Transverse colon (tissue), 4 donors: ENCODE measurements around the gene KRT3. TPM values are rescaled to one million over a fixed set of nuclear protein-coding genes. Genes with fewer than 3 reads are reported as not detected.

ENCODE experiments used
- DNase-seq: peaks from one replicate; pipeline ENCODE4 v3.0.0-alpha.2; 2019
- H3K27ac ChIP-seq, 4 donors: fragments of 200-600 bp; sonication (generic); 2 replicates each; pipeline ENCODE4 v1.5.1; 2016 to 2018; ENCODE audit warnings: inconsistent platforms in 4 of 4
- H3K27me3 ChIP-seq: fragments of 200-600 bp; sonication (generic); 2 replicates; pipeline ENCODE4 v1.5.1; 2017; ENCODE audit warnings: inconsistent platforms
- H3K36me3 ChIP-seq, 4 donors: fragments of 200-600 bp; sonication (generic); 2 replicates each; pipeline ENCODE4 v1.5.1; 2017 to 2019; ENCODE audit warnings: inconsistent platforms in 4 of 4
- H3K4me1 ChIP-seq, 4 donors: fragments of 200-600 bp; sonication (generic); 2 replicates each; pipeline ENCODE4 v1.5.1; 2017 to 2020; ENCODE audit warnings: inconsistent platforms in 4 of 4
- H3K4me3 ChIP-seq, 4 donors: fragments of 200-600 bp; sonication (generic); 1 replicate in 1 of 4; 2 replicates in 3 of 4; pipeline versions ENCODE4 v1.5.1 to v1.6.1; 2017 to 2019; ENCODE audit warnings: inconsistent platforms in 4 of 4
- H3K9me3 ChIP-seq, 2 donors: fragments of 200-600 bp; sonication (generic); 2 replicates each; pipeline ENCODE4 v1.5.1; 2017 to 2019; ENCODE audit warnings: inconsistent platforms in 2 of 2
- CTCF ChIP-seq, 5 experiments: fragments of 200-600 bp in 3 of 5; fragments of 450-650 bp in 2 of 5; sonication (generic) in 3 of 5; IDR thresholded peaks; 1 replicate in 2 of 5; 2 replicates in 3 of 5; pipeline ENCODE4 v1.5.1; 2016 to 2017; ENCODE audit warnings: antibody characterized with exemption in 5 of 5, inconsistent platforms in 3 of 5, mild to moderate bottlenecking in 2 of 5, moderate library complexity in 1 of 5
- EP300 ChIP-seq: sonication (generic); formaldehyde crosslinking; IDR thresholded peaks from one replicate; pipeline ENCODE4 v1.6.1; 2017; ENCODE audit warnings: antibody characterized with exemption, low read depth
- POLR2A ChIP-seq: fragments of 450-650 bp; IDR thresholded peaks from one replicate; pipeline ENCODE4 v1.6.1; 2016; ENCODE audit warnings: antibody characterized with exemption, mild to moderate bottlenecking, moderate library complexity
- POLR2AphosphoS5 ChIP-seq, 3 donors: sonication (generic); formaldehyde crosslinking; IDR thresholded peaks; one replicate each; pipeline ENCODE4 v1.6.1; 2016; ENCODE audit warnings: antibody characterized with exemption in 3 of 3
- WGBS, 2 donors: methylation state at CpG; one replicate each; pipeline ENCODE4 v1.1.5; 2018; ENCODE audit warnings: low coverage in 1 of 2; 5-methylcytosine and 5-hydroxymethylcytosine counted together
- in situ Hi-C, 4 donors: fragments of 200-750 bp; cut with MboI; loops; one replicate each; pipeline versions ENCODE4 v1.15.0 to v1.15.1; 2017; ENCODE audit warnings: low sequenced_read_pairs in 3 of 4, low pct_ligation_motif_present in 1 of 4, low pct_unique_long_range_greater_than_20kb in 1 of 4
- intact Hi-C: fragments of 100-400 bp; cut with DNase I; formaldehyde crosslinking; loops from one replicate; pipeline ENCODE4 v1.15.1; 2023; ENCODE audit warnings: low total_unique reads
- total RNA-seq, 4 donors: library from RNA; depleted of rRNA; stranded (reverse); fragments of >200 nt; gene quantifications; one replicate each; pipeline ENCODE4 v1.1.0, GENCODE V29; 2016

Gene KRT3
- total RNA-seq, 4 donors from 2014 or later = not detected

- H3K9me3 ChIP-seq = no peaks in the 10 kb centered on the region
- peaks cover 0 to 10% (median 6%) of the 10 kb centered on the region in 4 donors for H3K4me1 ChIP-seq
- DNase-seq = peak; percentile 21
- no peak overlapping the region for H3K4me3 ChIP-seq
- no peak for TF ChIP-seq EP300
- TF ChIP-seq POLR2AphosphoS5 (IDR thresholded peaks at IDR 0.05) = no peak
- TF ChIP-seq POLR2A = no peak
- TF ChIP-seq CTCF (IDR thresholded peaks at IDR 0.05) = no peak
- H3K36me3 ChIP-seq = no peaks in the 10 kb centered on the region
- no peak overlapping the region for H3K27ac ChIP-seq
- H3K27me3 ChIP-seq = no peaks in the 10 kb centered on the region
- WGBS, 2 donors = 17 to 32% methylated on average over 1 of the region's 1 CpG
- in situ Hi-C loops = no loop called here
- intact Hi-C loops = no loop called here
These were observed 4.5 kb upstream of the KRT3 start for GRCh38 chr12:52800259-52800917.

DNA sequence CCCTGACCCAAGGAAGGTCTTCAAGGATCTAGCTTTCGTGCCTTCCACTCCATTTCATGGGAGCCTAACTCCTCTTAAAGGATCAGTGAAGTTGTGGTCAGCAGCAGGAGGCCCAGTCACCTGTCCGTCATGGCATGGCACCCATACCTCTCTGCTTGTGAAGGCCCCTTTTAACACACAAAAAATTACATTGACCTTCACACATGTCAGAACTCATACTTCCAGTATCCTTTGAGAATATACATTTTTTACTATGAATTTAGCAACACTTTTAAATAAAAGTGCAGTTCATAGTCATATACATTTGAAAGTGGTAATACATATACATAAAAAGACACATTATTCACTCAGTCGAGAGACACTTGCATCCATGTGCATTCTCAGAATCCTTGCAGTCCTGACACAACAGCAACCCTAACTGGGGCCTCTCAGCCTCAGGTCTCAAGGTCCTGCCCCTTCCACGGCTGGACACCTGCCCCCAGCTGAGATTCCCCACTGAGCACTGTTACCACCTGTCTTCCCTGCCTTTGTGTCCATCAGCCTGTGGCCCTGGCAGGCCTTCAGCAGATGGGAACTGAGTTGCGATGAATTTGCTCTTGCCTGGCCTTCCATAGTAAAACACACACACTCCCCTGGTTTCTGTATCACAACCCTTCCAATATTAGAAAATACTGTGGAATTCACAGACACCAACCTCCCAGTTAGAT, 3.7 kb upstream of the KRT3 start:
- WGBS, 2 donors = 74 to 90% methylated on average over 5 of the region's 5 CpGs
- H3K36me3 ChIP-seq = no peaks in the 10 kb centered on the region

DNA sequence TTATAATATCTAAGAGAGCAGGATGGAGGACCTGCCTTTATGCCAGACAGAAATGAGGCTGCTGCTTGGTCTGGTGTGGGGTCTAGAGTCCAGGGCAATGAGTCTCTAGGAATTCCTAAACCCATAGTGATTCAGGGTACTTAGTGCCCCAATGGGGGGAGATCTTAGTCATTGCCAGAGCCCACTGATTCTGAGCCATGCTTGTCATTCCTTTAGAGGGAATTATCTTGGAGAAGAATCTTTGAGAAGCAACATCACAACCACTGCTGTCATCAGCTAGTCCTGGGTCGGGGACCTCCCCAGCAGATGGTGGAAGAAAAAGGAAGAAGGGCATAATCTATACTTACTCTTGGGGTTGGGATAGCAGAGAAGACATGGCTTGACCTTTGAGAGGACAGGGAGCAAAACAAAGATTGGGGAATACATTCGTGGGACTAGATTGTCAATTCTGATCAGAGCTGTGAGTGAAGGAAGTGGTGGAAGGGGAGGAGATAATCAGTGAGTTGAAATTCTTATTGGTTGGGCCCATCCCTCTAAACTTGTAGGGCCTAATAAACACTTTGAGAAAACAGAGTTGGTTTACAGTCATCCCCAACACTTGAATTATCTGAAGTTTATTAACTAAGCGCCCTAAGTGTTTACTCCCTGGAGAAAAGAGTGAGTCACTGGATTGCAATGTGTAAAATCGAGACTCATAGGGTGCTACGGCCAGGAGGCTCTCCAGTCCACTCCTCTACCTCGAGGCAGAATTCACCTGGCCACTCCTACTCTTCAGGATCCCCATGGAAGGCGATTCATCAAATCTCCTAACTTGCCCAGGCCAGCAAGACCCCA, 3.0 kb upstream of the KRT3 start:
- intact Hi-C loops = no loop called here
- DNase-seq = no peak
- H3K4me1 ChIP-seq = peaks cover 0 to 10% (median 6%) of the 10 kb centered on the region in 4 donors
- no peaks in the 10 kb centered on the region for H3K9me3 ChIP-seq
- H3K4me3 ChIP-seq = no peak overlapping the region
- 34 to 49% methylated on average over 5 to 7 of the region's 7 CpGs for WGBS, 2 donors
- no peaks in the 10 kb centered on the region for H3K36me3 ChIP-seq
- no peaks in the 10 kb centered on the region for H3K27me3 ChIP-seq
- H3K27ac ChIP-seq = no peak overlapping the region
- TF ChIP-seq POLR2A (no peak), CTCF (IDR thresholded peaks at IDR 0.05) (no peak), EP300 (no peak), POLR2AphosphoS5 (IDR thresholded peaks at IDR 0.05) (no peak)
- in situ Hi-C loops = no loop called here

More for the DNA sequence above, 3.7 kb upstream of the KRT3 start:
- H3K27me3 ChIP-seq = no peaks in the 10 kb centered on the region
- in situ Hi-C loops (no loop called here), intact Hi-C loops (no loop called here)
- no peak overlapping the region for H3K27ac ChIP-seq
- H3K4me1 ChIP-seq = peaks cover 0 to 10% (median 6%) of the 10 kb centered on the region in 4 donors
- H3K4me3 ChIP-seq = no peak overlapping the region
- no peaks in the 10 kb centered on the region for H3K9me3 ChIP-seq
- DNase-seq = no peak
- TF ChIP-seq POLR2A = no peak
- TF ChIP-seq CTCF (IDR thresholded peaks at IDR 0.05) = no peak
- TF ChIP-seq POLR2AphosphoS5 (IDR thresholded peaks at IDR 0.05) = no peak
- TF ChIP-seq EP300 = no peak
